OCI-LY3 (cell line): ENCODE measurements around the gene CHRNB1.

Source experiments
- CTCF ChIP-seq: fragments of 200-600, 300-600 bp; sonication (generic); IDR thresholded peaks from 2 replicates; pipeline ENCODE4 v1.5.1; 2014; ENCODE audit warnings: antibody characterized with exemption, low read length, low read depth
- EZH2phosphoT487 ChIP-seq: fragments of 200-600 bp; shearing (Covaris generic); IDR thresholded peaks from 2 replicates; pipeline ENCODE4 v1.6.1; 2018; ENCODE audit warnings: antibody characterized with exemption, mixed run types, low read depth

GRCh38 chr17:7411427-7411750, 33.5 kb upstream of the CHRNB1 start:
- TF ChIP-seq CTCF (no peak), EZH2phosphoT487 (no peak)
